AG04450 (cell line): ENCODE measurements around the gene TRIM29. TPM values are rescaled to one million over a fixed set of nuclear protein-coding genes. Genes with fewer than 3 reads are reported as not detected.

Experiments
- CTCF ChIA-PET: fragments of 300-600, 350-600 bp; formaldehyde crosslinking; extraction: SDS; loops from one replicate; lab custom pipeline; 2022; ENCODE audit warnings: antibody characterized with exemption, inconsistent platforms; lab: Charles Lee
- POLR2A ChIA-PET: fragments of 350-600 bp; formaldehyde crosslinking; extraction: SDS; loops from one replicate; lab custom pipeline; 2021; ENCODE audit warnings: antibody characterized with exemption, inconsistent platforms; lab: Yijun Ruan, JAX
- DNase-seq: peaks from one replicate; pipeline ENCODE4 v3.0.0-alpha.2; 2011; ENCODE audit warnings: low read depth, low spot score
- H3K27ac ChIP-seq: one replicate; pipeline ENCODE4 v1.5.1; 2012; ENCODE audit warnings: low read depth, low read length, control low read depth
- H3K27me3 ChIP-seq: one replicate; pipeline ENCODE4 v1.6.0; 2012; ENCODE audit warnings: low read length; ENCODE audit not compliant: control insufficient read depth, insufficient read depth
- H3K4me3 ChIP-seq: 2 replicates; pipeline ENCODE4 v1.5.1; 2011; ENCODE audit warnings: mild to moderate bottlenecking, low read depth, low read length, control low read depth
- H3K9me3 ChIP-seq: 2 replicates; pipeline ENCODE4 v1.5.1; 2012; ENCODE audit warnings: low read length; ENCODE audit not compliant: control insufficient read depth, insufficient read depth
- polyA plus RNA-seq: library from polyadenylated mRNA; depleted of rRNA; stranded (reverse); fragments of >200 nt; gene quantifications from 2 replicates; pipeline ENCODE4 v1.2.3, GENCODE V29; 2011
- TF ChIP-seq, protein P1 (sequence below): IDR thresholded peaks from 2 replicates; pipeline ENCODE4 v1.5.1; 2011; ENCODE audit warnings: low read depth, low read length, control low read depth, inconsistent platforms

TRIM29 gene
- polyA plus RNA-seq, 1 experiment, result 0.07 TPM

DNA sequence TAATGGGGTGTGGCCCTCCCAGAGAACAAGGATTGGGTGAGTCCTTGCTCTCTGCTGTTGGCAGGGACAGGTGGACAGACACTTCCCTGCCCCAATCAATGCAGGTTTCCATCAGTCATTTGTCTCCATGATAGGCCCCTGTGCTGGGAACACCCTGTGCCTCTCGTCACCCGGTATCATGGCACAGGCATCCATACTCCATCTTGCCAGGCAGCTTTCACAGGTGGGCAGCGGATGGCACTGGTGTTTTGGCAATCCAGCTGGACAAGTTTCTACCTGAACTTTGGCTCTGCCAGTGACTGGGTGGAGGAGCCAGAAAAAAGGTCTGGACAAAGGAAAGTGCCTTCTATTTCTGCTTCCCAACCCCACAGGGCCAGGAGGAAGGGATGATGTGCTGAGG lies 47.5 kb downstream of the TRIM29 start:
- CTCF ChIA-PET, result interaction anchor here (1.2 kb wide), 1 partner anchor 10 kb away, joined by 3 read pairs; no protein-coding TSS in a partner anchor
- Histone ChIP-seq H3K27ac (no peak overlapping the region), H3K9me3 (peaks cover 3% of the 10 kb centered on the region; the same call in 1 of the 2 replicates), H3K4me3 (no peak overlapping the region), H3K27me3 (peaks cover 15% of the 10 kb centered on the region)
- TF ChIP-seq, protein P1, sequence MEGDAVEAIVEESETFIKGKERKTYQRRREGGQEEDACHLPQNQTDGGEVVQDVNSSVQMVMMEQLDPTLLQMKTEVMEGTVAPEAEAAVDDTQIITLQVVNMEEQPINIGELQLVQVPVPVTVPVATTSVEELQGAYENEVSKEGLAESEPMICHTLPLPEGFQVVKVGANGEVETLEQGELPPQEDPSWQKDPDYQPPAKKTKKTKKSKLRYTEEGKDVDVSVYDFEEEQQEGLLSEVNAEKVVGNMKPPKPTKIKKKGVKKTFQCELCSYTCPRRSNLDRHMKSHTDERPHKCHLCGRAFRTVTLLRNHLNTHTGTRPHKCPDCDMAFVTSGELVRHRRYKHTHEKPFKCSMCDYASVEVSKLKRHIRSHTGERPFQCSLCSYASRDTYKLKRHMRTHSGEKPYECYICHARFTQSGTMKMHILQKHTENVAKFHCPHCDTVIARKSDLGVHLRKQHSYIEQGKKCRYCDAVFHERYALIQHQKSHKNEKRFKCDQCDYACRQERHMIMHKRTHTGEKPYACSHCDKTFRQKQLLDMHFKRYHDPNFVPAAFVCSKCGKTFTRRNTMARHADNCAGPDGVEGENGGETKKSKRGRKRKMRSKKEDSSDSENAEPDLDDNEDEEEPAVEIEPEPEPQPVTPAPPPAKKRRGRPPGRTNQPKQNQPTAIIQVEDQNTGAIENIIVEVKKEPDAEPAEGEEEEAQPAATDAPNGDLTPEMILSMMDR, result no peak
- POLR2A ChIA-PET, result no interaction called here
- DNase-seq, result no peak

DNA sequence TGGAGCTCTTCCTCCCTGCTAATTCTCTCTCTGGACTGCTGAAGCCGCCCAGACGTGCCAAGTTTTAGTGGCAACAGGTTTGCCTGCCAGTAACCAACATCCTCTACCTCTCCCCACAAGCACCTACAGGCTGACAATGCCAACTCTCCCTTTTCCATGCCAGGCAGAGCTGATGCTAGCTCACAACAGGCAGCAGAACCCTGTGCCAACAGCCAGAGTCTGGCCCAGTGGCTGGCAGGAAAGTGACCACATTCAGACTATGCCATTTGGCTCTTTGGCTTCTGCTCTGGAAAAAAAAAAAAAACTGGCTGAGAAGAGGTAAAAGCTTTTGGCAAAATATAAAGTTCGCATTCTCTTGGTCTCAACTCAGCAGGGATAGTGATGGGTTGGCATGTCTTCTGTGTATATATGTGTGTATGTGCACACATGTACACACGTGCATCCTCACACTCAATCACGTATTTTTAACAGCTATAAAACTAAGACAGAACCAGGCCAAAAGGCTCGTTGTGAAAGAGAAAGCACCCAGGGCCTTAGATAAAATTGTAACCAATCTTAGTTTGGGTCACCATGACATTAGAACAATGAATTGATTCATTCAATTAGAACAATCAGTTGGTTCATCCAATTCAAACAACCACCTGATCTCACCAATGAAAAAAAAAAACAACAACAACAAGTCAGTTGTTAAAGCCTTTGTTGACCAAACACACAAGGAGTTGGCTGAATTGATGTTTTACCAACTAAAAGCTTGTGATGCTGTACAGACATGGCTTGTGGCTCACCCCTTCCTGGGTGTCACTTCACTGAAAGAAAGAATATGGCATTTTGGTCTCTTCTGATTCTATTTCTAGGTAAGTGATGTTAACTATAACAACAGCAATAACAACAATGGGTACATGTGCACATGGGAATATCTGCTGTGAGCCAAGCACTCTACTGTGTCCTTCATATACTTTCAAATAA lies 48.6 kb downstream of the TRIM29 start:
- Histone ChIP-seq H3K9me3 (peaks cover 4% of the 10 kb centered on the region; the same call in 1 of the 2 replicates), H3K27me3 (peaks cover 8% of the 10 kb centered on the region), H3K4me3 (no peak overlapping the region), H3K27ac (no peak overlapping the region)
- DNase-seq, result no peak
- ChIA-PET CTCF (interaction anchor here (1.2 kb wide), 2 partner anchors 9 kb away, joined by 3 read pairs; no protein-coding TSS in a partner anchor), POLR2A (no interaction called here)
- TF ChIP-seq, protein P1, result no peak

DNA sequence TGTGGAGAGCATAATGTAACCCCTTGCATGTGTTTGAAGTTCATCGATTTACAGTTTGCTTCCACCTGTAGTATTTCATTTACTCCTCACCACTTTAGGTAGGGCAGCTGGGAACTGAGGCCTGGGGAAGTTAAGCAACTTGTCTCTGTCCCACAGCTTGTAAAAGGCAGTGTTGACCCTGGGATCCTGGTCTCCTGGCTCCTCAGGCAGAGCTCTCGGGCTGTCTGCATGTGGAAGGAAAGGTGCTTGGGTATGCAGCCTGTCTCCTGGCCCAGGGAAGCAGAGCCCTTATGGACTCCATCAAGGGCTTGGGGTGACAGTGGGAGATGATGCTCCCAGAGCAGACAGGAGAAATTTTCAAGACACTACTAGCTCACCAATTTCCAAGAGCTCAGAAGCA lies 49.9 kb downstream of the TRIM29 start:
- no peak overlapping the region for H3K27ac ChIP-seq
- no peak overlapping the region for H3K4me3 ChIP-seq
- TF ChIP-seq, protein P1, result no peak
- H3K9me3 ChIP-seq, result peaks cover 11% of the 10 kb centered on the region
- ChIA-PET CTCF (interaction anchor here (0.7 to 1.2 kb wide), 2 partner anchors 8 to 20 kb away, joined by 3 read pairs; no protein-coding TSS in a partner anchor), POLR2A (interaction anchor here (0.7 kb wide), 1 partner anchor 139 kb away, joined by 3 read pairs; no protein-coding TSS in a partner anchor)
- DNase-seq, result no peak
- H3K27me3 ChIP-seq, result peaks cover 8% of the 10 kb centered on the region

DNA sequence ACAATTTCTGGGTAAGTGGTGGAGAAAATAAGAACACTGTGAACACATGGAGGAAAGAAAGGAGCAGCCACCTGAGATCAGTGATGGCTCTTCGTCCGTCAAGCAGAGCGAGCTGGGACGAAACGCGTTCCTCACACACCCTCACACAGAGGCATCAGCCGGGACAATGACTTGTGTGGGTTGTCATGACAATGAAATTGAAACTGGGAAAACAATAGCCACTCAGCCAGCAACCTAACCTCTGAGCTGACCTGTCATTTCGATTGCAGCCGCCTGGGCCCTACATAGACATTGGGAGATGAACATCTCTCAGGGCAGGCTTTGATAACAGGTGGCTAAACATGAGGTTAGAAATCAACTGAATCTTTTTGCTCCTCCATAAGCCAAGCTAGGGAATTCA lies 51.3 kb downstream of the TRIM29 start:
- CTCF ChIA-PET, result no interaction called here

More for the DNA sequence above, 51.3 kb downstream of the TRIM29 start:
- DNase-seq, result no peak
- TF ChIP-seq, protein P1, result no peak
- Histone ChIP-seq H3K9me3 (peaks cover 16% of the 10 kb centered on the region), H3K4me3 (no peak overlapping the region), H3K27me3 (peaks cover 5% of the 10 kb centered on the region), H3K27ac (no peak overlapping the region)
- POLR2A ChIA-PET, result no interaction called here
